NCI-H510A (cell line): ENCODE measurements around the gene PPP1R9A.

Experiments
- DNase-seq: peaks from one replicate; lab custom pipeline; 2025; lab: John Stamatoyannopoulos, UW

Gene PPP1R9A

DNA sequence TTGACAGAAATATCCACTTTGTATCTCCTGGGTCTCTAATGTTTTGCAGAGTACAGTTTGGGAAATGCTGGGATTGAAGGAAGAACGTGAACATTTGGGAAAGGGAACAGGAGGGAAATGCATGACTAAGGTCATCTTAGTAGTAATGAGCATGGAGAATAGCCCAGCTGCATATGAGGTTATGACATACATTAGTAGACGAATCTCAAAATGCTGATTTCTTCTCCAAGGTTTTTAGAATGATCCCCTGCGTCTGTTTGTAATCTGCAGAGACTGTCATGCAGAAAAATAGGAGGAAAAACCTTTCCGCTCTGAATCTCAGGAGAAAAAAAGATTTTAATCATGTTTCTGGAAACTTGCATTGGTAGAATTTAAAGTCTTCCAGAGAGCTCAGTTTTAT, 133.6 kb downstream of the PPP1R9A start:
- no peak for DNase-seq

- no peak for DNase-seq
These were observed 138.0 kb downstream of the PPP1R9A start for GRCh38 chr7:95045236-95045923.

DNA sequence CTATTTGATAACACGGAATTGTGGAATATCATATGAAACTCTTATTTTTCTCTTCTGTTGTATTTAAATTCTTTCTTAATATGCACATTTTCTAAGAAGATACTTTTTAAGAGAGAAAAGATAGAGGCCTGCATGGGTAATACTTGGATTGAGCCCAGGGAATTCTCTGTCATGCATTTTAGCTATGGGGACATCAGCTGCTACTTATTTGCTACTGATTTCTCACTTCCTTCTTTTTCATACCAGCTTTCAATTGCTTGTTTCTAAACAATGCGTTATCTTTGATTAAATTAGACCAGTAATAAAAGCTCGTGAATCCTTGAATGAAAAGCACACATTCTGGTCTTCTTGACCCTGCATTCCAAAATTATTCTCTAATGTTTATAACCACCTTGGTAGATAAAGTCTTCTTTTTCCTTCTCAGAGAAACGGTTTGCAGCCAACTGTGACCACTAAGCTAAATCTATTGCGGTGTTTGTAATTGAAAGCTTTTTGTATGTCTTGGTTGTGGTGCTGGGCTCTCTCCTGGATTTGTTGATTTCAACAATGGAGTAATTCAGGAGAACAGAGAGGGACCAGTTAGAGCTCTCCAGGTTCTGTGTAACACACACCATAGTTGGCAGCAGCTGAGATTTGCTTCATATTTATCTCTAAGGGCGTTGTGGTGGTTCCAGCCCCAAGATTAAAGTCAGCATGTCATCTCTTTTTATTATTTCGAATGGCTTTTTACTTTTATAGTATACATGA, 139.3 kb downstream of the PPP1R9A start:
- DNase-seq, result no peak

- no peak for DNase-seq
These were observed 139.9 kb downstream of the PPP1R9A start for GRCh38 chr7:95047291-95047690.

DNA sequence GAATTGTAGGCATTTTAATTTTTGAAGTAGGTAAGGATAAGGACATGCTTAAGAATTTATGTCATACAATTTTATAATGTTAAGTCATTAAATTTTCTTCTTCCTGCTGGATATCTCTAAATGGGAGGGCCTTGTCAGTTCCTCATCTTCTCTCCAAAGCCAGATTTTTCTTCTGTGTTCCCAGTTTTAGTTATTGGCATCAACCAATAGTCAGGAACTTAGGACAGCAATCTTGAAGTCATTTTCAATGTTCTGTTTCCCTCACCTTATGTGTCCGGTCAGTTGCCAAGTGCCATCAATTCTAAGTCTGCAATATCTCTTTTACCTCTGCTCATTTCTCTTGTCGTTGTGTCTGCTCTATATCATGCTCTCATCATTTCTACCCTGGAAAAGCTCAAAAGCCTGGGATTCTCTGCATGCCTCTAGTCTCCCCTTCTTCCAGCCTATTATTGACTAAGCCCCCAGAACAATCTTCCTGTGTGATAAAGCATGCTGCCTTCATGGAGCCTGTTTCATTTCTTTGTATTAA, 145.2 kb downstream of the PPP1R9A start:
- no peak for DNase-seq

GRCh38 chr7:95054386-95054785, 147.0 kb downstream of the PPP1R9A start:
- no peak for DNase-seq

DNA sequence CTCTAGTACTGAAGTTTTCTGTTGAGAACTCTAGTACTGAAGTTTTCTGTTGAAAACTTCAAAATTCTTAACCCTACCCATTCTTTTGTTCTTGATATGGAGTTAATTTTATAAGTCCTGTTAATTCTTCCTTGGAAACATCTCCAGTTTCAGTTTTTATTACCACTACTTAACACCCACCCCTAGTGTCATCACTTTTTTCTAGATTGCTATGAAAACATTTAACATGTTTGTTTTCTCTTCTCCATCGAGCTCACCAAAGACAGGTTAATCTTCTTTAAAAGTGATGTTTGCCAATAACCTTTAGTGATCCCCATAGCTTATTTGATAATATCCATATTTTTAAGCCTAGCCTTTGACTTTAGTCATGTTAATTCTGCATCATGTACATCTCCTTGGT, 147.9 kb downstream of the PPP1R9A start:
- DNase-seq, result no peak

DNA sequence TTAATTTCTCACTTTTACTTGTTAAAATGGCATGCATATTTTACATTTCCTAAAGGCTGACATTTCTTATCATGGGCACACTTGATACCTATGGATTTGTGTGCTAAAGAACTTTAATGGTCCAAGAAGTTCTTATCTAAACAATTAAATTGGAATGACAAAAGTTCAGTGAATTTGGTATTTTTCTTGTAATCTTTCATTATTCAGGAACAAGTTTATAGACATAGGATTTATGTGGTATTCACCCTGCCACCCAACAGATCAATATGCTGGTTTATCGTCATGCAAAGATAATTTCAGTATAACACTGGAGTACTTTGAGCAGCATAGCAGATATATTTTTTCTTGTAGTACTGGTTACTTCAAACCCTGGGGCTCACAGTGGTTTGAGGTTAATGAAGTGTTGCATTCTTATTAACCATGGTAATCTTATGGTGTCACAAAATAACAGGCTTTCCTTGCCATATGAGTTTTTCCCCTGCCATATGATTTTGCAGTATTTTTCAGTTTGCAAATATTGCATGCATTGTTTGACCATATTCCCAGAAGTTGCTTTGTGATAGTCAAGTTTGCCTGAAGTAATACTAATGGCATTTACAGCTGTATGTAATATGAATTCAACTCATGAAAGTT, 148.8 kb downstream of the PPP1R9A start:
- DNase-seq, result no peak

DNA sequence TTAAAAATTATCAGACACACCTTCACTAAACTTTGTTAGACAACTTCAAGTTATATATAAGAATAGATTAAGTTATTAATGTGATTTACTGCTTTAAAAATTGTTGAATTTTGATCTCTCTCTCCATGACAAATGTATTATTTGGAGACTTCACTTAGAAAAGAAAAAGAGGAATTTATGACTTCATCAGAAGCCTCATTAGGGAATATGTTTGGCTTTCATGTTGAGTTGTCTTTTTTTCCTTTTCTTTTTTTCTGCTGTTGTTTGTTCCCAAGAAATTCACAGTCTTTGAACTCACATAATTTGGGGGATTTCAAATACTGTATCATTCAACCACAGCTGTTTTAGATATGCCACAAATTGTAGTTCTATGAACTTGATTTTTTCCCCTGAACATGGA, 149.5 kb downstream of the PPP1R9A start:
- DNase-seq, result no peak

GRCh38 chr7:95059842-95060313, 152.5 kb downstream of the PPP1R9A start:
- DNase-seq, result no peak

- DNase-seq, result no peak
These were observed 155.5 kb downstream of the PPP1R9A start for GRCh38 chr7:95062901-95063300.

GRCh38 chr7:95066737-95067530, 159.5 kb downstream of the PPP1R9A start:
- no peak for DNase-seq

DNA sequence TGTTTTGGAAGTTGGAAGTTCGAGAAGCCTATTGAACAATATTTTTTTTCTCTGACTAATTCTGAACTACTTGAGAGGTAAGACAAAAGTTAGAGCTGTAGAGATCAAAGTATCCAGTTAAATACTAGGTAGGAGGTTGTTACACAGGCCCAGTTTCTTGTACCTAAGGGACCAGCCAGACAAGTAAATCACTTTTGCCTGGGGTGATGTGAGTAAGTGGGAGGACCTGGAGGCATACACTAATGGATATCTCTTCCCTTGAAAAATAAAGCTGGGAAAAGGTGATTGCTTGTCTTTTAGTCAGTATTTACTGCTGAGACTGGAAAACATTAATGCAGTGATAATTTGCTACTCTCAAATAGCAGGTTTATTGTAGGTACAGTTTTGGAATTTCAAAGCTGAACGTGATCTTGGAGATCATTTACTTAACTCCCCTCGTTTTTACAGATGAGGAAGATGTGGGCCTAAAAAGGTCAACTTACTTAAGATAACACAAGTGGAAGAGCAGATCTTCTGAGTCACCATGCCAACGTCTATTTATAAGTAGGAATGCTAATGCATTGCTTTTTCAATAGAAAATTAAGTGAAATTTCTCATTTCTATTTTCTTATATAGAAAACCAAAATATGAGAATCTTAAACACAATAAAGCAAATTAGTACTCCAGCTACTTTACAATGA, 181.3 kb downstream of the PPP1R9A start:
- DNase-seq, result no peak

GRCh38 chr7:95089414-95090315, 182.3 kb downstream of the PPP1R9A start:
- no peak for DNase-seq

- DNase-seq, result no peak
These were observed 184.9 kb downstream of the PPP1R9A start for GRCh38 chr7:95092324-95092723.

DNA sequence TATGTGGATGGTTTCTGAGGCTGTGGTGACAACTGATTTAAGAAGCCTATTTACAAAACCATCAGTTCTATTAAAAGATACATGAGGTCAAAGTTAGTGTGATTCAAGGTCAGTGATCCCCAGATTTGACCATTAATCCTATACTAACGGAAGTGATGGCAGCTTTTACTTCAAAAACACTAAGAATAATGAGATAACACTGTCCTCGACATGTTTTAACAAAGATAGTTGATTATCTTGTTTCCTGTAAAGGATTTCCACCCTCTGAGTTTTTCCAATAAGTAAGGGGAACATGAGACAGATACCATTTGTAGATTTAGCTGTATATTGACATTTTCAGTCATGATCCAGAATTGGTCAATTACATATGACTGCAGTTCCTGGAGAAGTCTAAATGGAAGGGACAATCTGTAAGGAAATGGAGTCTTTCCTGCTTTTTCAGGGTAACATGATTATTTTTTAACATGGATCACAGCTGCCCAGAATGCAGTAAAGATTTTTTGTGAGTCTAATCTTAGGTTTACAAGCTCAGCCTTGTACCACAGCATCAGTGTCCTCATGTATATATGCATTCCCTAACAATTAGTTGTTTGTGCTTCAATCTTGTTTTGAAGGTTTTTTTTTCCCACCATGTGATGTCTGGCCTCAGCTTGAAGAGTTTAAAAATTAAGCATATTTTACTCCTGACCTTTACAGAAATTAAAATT, 188.0 kb downstream of the PPP1R9A start:
- no peak for DNase-seq

DNA sequence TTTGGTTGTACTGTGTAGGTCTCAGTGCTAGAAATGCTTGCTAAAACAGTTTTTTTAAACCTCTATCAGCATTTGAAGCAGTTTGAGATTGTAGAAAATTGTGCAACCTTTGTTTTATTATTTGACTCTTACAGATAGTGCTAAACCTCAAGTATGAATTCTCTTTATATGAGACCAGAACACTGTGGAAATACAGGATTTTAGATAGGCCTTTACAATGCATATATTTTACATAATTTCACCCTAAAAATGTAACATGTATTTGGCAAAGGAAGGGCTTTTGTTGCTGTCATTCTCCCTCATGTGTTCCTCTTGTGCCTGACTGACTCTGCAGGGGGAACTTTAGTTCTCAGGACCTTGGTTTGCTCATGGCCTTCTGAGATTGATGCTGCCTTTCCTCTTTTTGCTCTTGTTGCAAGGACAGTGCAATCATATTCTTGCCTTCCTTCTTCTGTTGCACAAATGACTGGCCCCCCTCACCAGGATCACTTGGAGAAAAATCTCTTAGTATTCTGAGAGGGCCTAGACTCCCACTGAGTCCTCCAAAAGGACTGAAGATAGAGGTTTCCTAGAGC, 188.7 kb downstream of the PPP1R9A start:
- DNase-seq, result no peak

DNA sequence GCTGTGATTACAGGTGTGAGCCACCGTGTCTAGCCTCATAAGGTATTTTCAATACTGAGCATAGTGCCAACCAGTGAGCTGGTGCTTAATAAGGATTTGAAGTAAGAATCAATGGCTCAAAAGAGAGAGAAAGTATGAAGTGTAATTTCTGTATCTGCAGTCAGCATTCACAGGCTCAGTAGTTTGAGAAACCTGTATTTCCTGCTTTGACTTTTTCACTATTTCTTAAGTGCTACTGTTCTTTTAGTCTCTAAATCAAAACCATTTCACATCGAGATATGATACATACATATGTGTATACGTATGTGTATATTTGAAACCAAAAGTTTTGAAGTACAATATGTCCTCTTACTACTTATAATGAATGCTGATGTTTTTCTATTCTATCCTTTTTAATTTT, 189.9 kb downstream of the PPP1R9A start:
- DNase-seq, result no peak

GRCh38 chr7:95097851-95098250, 190.5 kb downstream of the PPP1R9A start:
- no peak for DNase-seq
